Head of caudate nucleus (tissue), 42 donors: ENCODE measurements around the gene ARL6IP1.

Source experiments
- DNase-seq, 42 donors: peaks; one replicate each; pipeline versions ENCODE4 v3.0.0 to v3.0.0-alpha.2; 2020 to 2021; ENCODE audit warnings: mixed read lengths in 7 of 42
- intact Hi-C: fragments of 100-400 bp; cut with DNase I; formaldehyde crosslinking; loops from one replicate; pipeline ENCODE4 v1.15.0; 2022

Gene ARL6IP1

GRCh38 chr16:18801145-18801972 is at the start of gene ARL6IP1:
TSS of gene ARL6IP1 (minus strand) at chr16:18801549. CDS start at chr16:18801466, 83 bp downstream.
- intact Hi-C loops: loop anchor here (1.0 to 10.0 kb wide), 4 partner anchors 11 to 723 kb away; partner anchors contain the start of genes CCP110, GDE1, RPS15A and SMG1
- DNase-seq: peak; percentile 98 to 100 (median 99)

- intact Hi-C loops: no loop called here
- no peak for DNase-seq
Observed at GRCh38 chr16:18846416-18846815, 45.1 kb upstream of the ARL6IP1 start.

GRCh38 chr16:18842565-18842964 is 41.2 kb upstream of the ARL6IP1 start:
- intact Hi-C loops: no loop called here
- DNase-seq: no peak

- peak in 25 of 42 donors; percentile 13 to 69 (median 40) for DNase-seq
- intact Hi-C loops: no loop called here
Observed at GRCh38 chr16:18841833-18842525, 40.6 kb upstream of the ARL6IP1 start.

- no peak for DNase-seq
- intact Hi-C loops: no loop called here
Observed at GRCh38 chr16:18839555-18839954, 38.2 kb upstream of the ARL6IP1 start.

- intact Hi-C loops: no loop called here
- no peak for DNase-seq
Observed at GRCh38 chr16:18836702-18837101, 35.4 kb upstream of the ARL6IP1 start.

GRCh38 chr16:18834864-18835263 is 33.5 kb upstream of the ARL6IP1 start:
- no peak for DNase-seq
- intact Hi-C loops: no loop called here

- no peak for DNase-seq
- intact Hi-C loops: no loop called here
Observed at GRCh38 chr16:18833707-18834505, 32.6 kb upstream of the ARL6IP1 start.

GRCh38 chr16:18832613-18833012 is 31.3 kb upstream of the ARL6IP1 start:
- intact Hi-C loops: no loop called here

GRCh38 chr16:18832006-18832405 is 30.7 kb upstream of the ARL6IP1 start:
- no peak for DNase-seq
- intact Hi-C loops: no loop called here

More at GRCh38 chr16:18832613-18833012, 31.3 kb upstream of the ARL6IP1 start:
- DNase-seq: no peak

GRCh38 chr16:18829251-18829650 is 27.9 kb upstream of the ARL6IP1 start:
- intact Hi-C loops: no loop called here
- no peak for DNase-seq

- intact Hi-C loops: no loop called here
- no peak for DNase-seq
Observed at GRCh38 chr16:18827890-18828289, 26.5 kb upstream of the ARL6IP1 start.

- peak in 7 of 42 donors; percentile 15 to 63 (median 27) for DNase-seq
- intact Hi-C loops: no loop called here
Observed at GRCh38 chr16:18816286-18816685, 14.9 kb upstream of the ARL6IP1 start.

- intact Hi-C loops: no loop called here
- DNase-seq: no peak
Observed at GRCh38 chr16:18811925-18812324, 10.6 kb upstream of the ARL6IP1 start.

- DNase-seq: no peak
- intact Hi-C loops: loop anchor here (10.0 kb wide), 1 partner anchor 716 kb away; the partner anchor contains the start of genes CCP110 and GDE1
Observed at GRCh38 chr16:18809165-18809564, 7.8 kb upstream of the ARL6IP1 start.

- intact Hi-C loops: loop anchor here (10.0 kb wide), 1 partner anchor 719 kb away; the partner anchor contains the start of genes CCP110 and GDE1
- DNase-seq: no peak
Observed at GRCh38 chr16:18805257-18805773, 4.0 kb upstream of the ARL6IP1 start.

- intact Hi-C loops: loop anchor here (5.0 to 10.0 kb wide), 2 partner anchors 123 to 720 kb away; partner anchors contain the start of genes CCP110, GDE1 and SMG1
- no peak for DNase-seq
Observed at GRCh38 chr16:18804540-18804939, 3.2 kb upstream of the ARL6IP1 start.

- no peak for DNase-seq
- intact Hi-C loops: loop anchor here (5.0 to 10.0 kb wide), 2 partner anchors 123 to 721 kb away; partner anchors contain the start of genes CCP110, GDE1 and SMG1
Observed at GRCh38 chr16:18803569-18804462, 2.5 kb upstream of the ARL6IP1 start.
